Transverse colon (tissue), 4 donors: ENCODE data around the gene CRYGD.

Experiments used
- EP300 ChIP-seq: sonication (generic); formaldehyde crosslinking; IDR thresholded peaks from one replicate; pipeline ENCODE4 v1.6.1; 2017; ENCODE audit warnings: antibody characterized with exemption, low read depth
- POLR2A ChIP-seq: fragments of 450-650 bp; IDR thresholded peaks from one replicate; pipeline ENCODE4 v1.6.1; 2016; ENCODE audit warnings: antibody characterized with exemption, mild to moderate bottlenecking, moderate library complexity
- POLR2AphosphoS5 ChIP-seq, 3 donors: sonication (generic); formaldehyde crosslinking; IDR thresholded peaks; one replicate each; pipeline ENCODE4 v1.6.1; 2016; ENCODE audit warnings: antibody characterized with exemption in 3 of 3
- TF ChIP-seq, protein P1 (sequence below), 5 experiments: fragments of 200-600 bp in 3 of 5; fragments of 450-650 bp in 2 of 5; sonication (generic) in 3 of 5; IDR thresholded peaks; 1 replicate in 2 of 5; 2 replicates in 3 of 5; pipeline ENCODE4 v1.5.1; 2016 to 2017; ENCODE audit warnings: antibody characterized with exemption in 5 of 5, inconsistent platforms in 3 of 5, mild to moderate bottlenecking in 2 of 5, moderate library complexity in 1 of 5

DNA sequence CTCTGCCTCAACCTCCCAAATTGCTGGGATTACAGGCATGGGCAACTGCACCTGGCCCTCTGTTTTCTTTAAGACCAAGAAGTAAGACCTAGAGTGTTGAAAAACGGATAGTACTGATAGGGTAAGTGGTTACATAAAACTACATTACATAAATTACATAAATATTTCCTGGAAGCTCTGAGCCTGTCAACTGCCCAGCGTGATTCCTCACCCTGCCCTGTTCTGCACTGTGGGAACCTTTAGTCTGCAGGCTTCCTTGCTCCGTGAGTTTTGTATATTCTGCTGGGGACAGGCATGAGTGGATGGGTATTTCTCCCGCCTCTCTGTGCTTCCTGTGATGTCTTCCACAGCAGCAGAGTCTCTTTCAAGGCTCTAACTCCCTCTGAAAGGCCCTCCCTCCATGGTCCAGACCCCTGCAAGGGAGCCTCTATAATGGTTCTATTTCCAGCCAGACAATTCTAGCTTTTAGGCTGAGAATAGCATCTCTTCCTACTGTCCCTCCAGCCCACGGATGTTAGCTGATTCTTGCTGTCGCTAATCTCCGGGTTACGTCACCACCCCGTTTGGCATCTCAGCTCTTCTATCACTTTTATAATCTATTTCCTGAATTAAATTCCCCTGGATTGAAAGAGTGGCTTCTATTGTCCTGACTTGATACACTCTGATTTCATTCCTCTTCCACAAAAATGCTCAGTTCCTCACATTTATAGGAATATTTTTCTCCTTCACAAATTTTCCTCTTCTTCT lies 49.5 kb downstream of the CRYGD start:
- TF ChIP-seq, protein P1, sequence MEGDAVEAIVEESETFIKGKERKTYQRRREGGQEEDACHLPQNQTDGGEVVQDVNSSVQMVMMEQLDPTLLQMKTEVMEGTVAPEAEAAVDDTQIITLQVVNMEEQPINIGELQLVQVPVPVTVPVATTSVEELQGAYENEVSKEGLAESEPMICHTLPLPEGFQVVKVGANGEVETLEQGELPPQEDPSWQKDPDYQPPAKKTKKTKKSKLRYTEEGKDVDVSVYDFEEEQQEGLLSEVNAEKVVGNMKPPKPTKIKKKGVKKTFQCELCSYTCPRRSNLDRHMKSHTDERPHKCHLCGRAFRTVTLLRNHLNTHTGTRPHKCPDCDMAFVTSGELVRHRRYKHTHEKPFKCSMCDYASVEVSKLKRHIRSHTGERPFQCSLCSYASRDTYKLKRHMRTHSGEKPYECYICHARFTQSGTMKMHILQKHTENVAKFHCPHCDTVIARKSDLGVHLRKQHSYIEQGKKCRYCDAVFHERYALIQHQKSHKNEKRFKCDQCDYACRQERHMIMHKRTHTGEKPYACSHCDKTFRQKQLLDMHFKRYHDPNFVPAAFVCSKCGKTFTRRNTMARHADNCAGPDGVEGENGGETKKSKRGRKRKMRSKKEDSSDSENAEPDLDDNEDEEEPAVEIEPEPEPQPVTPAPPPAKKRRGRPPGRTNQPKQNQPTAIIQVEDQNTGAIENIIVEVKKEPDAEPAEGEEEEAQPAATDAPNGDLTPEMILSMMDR (IDR thresholded peaks at IDR 0.05): no peak
- no peak for TF ChIP-seq POLR2AphosphoS5 (IDR thresholded peaks at IDR 0.05)
- TF ChIP-seq POLR2A: no peak
- no peak for TF ChIP-seq EP300
